Gastroesophageal sphincter (tissue), 3 donors: ENCODE data around the gene GAS2L3.
A peak's percentile ranks its signal among the peaks of the same experiment; 100 is the strongest.

Experiments
- CTCF ChIP-seq, 4 experiments: fragments of 200-600 bp in 2 of 4; fragments of 450-650 bp in 2 of 4; sonication (generic) in 1 of 4; IDR thresholded peaks; one replicate each; pipeline ENCODE4 v1.5.1; 2017 to 2019; ENCODE audit warnings: antibody characterized with exemption in 4 of 4, mild to moderate bottlenecking in 2 of 4, moderate library complexity in 2 of 4
- POLR2A ChIP-seq, 2 donors: fragments of 450-650 bp; IDR thresholded peaks; one replicate each; pipeline ENCODE4 v1.6.1; 2017; ENCODE audit warnings: antibody characterized with exemption in 2 of 2, mild to moderate bottlenecking in 2 of 2, moderate library complexity in 1 of 2
- POLR2AphosphoS5 ChIP-seq: sonication (generic); formaldehyde crosslinking; IDR thresholded peaks from one replicate; pipeline ENCODE4 v1.6.1; 2017; ENCODE audit warnings: antibody characterized with exemption

- TF ChIP-seq CTCF (IDR thresholded peaks at IDR 0.05) (peak in 2 of 4 experiments; percentile 30 to 54), POLR2A (IDR thresholded peaks at IDR 0.05) (no peak), POLR2AphosphoS5 (no peak)
These were observed 95.6 kb downstream of the GAS2L3 start for GRCh38 chr12:100668945-100669536.
